ENCODE data around the gene COMMD4.
"Not testable (repeated sequence)": the region's sequence is repeated elsewhere in the genome, so short reads cannot be mapped to it uniquely, and the experiment has no call there.

The COMMD4 gene

GRCh38 chr15:75319231-75319897, 16.5 kb upstream of the COMMD4 start:
- DNase-seq; H3K4me3 Mint-ChIP-seq; H3K9me3 Mint-ChIP-seq; H3K4me1 Mint-ChIP-seq; H3K27me3 Mint-ChIP-seq; H3K27ac Mint-ChIP-seq; ATAC-seq; H3K36me3 Mint-ChIP-seq (ENCODE audit: low read depth): not testable (repeated sequence)

DNA sequence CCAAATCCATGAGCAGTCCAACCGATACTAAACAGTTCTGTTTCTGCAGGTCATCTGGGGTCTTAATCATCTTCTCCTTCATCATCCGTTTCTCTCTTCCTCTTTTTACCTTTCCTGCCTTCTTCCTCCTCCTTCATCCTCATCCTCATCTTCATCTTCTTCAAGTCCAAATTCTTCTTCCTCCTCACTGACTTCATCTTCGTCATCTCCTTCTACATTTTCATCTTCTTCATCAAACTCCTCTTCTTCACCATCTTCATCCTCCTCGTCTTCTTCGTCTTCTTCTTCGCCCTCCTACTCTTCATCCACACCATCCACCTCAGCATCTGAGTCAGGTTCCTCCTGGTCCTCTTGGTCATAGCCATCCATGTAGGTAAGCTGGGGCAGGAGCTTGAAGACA, 14.2 kb upstream of the COMMD4 start:
- DNase-seq: no peak
- H3K36me3 Mint-ChIP-seq (ENCODE audit: low read depth): no peaks in the 10 kb centered on the region
- no peaks in the 10 kb centered on the region for H3K9me3 Mint-ChIP-seq
- no peaks in the 10 kb centered on the region for H3K4me1 Mint-ChIP-seq
- no peak overlapping the region for H3K4me3 Mint-ChIP-seq
- ATAC-seq: no peak
- peaks cover 7% of the 10 kb centered on the region for H3K27me3 Mint-ChIP-seq
- no peak overlapping the region for H3K27ac Mint-ChIP-seq

DNA sequence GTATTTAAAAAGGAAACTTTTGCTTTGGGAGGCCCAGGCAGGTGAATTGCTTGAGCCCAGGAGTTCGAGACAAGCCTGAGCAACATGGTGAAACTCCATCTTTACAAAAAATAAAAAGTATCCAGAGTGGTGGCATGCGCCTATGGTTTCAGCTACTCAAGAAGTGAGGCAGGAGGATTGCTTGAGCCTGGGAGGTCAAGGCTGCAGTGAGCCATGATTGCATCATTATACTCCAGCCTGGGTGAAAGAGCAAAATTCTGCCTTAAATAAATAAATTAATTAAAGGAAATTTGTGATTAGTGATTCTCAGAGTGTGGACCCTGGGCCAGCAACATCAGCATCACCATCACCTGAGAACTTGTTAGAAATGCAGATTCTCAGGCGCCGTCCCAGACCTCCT, 9.9 kb upstream of the COMMD4 start:
- no peak for ATAC-seq
- no peak overlapping the region for H3K4me3 Mint-ChIP-seq
- H3K4me1 Mint-ChIP-seq: no peaks in the 10 kb centered on the region
- H3K36me3 Mint-ChIP-seq (ENCODE audit: low read depth): no peaks in the 10 kb centered on the region
- no peaks in the 10 kb centered on the region for H3K9me3 Mint-ChIP-seq
- H3K27ac Mint-ChIP-seq: no peak overlapping the region
- no peak for DNase-seq
- peaks cover 5% of the 10 kb centered on the region for H3K27me3 Mint-ChIP-seq

GRCh38 chr15:75327005-75327404, 8.9 kb upstream of the COMMD4 start:
- Mint-ChIP-seq H3K27ac (no peak overlapping the region), H3K9me3 (no peaks in the 10 kb centered on the region), H3K36me3 (ENCODE audit: low read depth) (no peaks in the 10 kb centered on the region), H3K4me3 (no peak overlapping the region), H3K27me3 (peaks cover 2% of the 10 kb centered on the region), H3K4me1 (no peaks in the 10 kb centered on the region)
- ATAC-seq: no peak
- no peak for DNase-seq

DNA sequence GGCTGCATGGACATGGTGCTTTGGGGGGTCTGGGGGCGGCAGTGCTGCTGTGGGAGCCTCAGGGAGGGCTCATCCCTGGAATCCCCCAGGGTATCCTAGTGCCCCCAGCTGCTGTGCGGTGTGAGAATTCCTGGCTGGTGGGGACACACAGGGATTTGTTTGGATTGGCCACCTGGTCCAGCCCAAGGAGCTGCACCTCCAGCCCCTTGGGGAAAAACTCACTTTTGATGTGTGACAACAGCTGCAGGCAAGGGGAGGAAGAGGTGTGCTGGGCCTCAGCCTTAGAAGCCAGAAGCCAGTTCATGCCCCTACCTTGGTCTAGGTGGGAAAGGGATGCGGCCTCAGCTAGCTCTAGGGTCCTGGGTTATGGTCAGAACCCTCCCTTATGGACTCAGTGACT, 8.4 kb upstream of the COMMD4 start:
- Mint-ChIP-seq H3K4me1 (no peaks in the 10 kb centered on the region), H3K27me3 (peaks cover 2% of the 10 kb centered on the region), H3K27ac (no peak overlapping the region), H3K9me3 (no peaks in the 10 kb centered on the region), H3K36me3 (ENCODE audit: low read depth) (no peaks in the 10 kb centered on the region), H3K4me3 (no peak overlapping the region)
- ATAC-seq (no peak), DNase-seq (no peak)

DNA sequence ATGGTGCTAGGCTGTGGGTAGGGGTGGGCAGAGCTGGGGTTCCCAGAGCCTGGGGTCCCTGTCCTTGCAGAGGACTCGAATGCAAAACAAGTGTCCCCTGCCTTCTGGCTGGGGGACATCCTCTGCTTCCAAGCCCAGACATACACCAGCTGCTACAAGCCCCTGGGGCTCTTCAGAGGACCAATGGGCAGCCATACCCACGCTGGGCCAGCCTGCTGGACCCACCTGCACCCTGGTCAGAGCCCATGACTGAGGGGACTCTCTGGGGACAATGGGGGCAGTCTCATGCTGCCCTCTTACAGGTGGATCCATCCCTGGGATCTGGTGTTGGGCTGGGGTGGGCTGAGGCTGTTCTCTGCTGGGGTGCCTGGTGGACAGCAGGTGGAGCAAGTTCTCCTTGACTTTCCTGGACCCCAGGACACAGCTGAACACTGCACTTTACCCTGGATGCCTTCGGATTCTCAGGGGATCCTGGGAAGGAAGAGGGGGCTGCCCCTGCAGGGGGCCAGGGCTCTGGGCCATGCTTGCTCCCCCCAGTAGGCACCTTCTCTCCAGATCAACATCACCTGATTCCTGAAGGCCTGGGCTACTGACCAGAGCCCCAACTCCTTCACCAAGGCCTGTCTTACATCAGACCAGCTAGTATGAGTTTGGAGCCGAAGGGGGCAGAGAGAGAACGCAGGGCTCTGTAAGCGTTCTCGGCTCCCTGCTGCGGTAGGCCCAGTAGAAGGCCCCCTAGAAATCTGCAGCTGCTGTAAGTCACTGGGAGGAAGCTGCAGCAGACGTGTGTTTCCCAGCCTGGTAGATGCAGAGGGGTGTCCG, 7.2 kb upstream of the COMMD4 start:
- H3K4me3 Mint-ChIP-seq: no peak overlapping the region
- no peaks in the 10 kb centered on the region for H3K36me3 Mint-ChIP-seq (ENCODE audit: low read depth)
- no peaks in the 10 kb centered on the region for H3K4me1 Mint-ChIP-seq
- H3K27me3 Mint-ChIP-seq: peaks cover 2% of the 10 kb centered on the region
- no peak for DNase-seq
- no peak overlapping the region for H3K27ac Mint-ChIP-seq
- H3K9me3 Mint-ChIP-seq: no peaks in the 10 kb centered on the region
- no peak for ATAC-seq

DNA sequence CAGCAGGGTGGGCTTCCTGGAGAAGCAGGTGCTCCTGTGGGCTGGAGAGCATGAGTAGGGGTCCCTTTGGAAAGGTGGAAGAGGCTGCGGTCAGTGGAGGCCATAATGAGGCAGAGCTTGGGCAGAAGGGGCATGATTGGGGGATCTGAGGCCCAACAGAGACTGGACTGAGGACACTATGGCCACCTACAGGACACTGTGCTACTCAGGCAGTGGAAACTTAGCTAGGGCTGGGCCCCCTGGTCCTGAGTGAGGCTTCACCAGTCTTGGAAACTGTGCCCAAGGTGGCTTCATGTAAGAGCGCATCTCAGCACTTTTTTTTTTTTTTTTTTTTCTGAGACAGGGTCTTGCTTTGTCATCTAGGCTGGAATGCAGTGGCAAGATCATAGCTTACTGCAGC, 6.3 kb upstream of the COMMD4 start:
- no peak for ATAC-seq

DNA sequence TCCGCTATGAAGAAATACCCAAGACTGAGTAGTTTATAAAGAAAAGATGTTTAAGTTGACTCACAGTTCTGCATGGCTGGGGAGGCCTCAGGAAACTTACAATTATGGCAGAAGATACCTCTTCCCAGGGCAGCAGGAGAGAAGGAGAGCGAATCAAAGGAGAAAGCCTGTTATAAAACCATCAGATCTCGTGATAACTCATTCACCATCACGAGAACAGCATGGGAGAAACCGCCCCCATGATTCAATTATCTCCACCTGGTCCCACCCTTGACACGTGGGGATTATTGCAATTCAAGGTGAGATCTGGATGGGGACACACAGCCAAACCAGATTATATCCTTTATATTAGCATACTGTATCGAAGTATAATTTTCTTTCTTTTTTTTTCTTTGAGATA, 3.8 kb upstream of the COMMD4 start:
- H3K36me3 Mint-ChIP-seq (ENCODE audit: low read depth); DNase-seq; H3K27me3 Mint-ChIP-seq; H3K4me3 Mint-ChIP-seq; H3K9me3 Mint-ChIP-seq; ATAC-seq; H3K27ac Mint-ChIP-seq: not testable (repeated sequence)
- peaks cover 17% of the 10 kb centered on the region for H3K4me1 Mint-ChIP-seq

More for the DNA sequence above, 6.3 kb upstream of the COMMD4 start:
- no peak overlapping the region for H3K27ac Mint-ChIP-seq
- no peak overlapping the region for H3K4me3 Mint-ChIP-seq
- peaks cover 2% of the 10 kb centered on the region for H3K27me3 Mint-ChIP-seq
- H3K36me3 Mint-ChIP-seq (ENCODE audit: low read depth): no peaks in the 10 kb centered on the region
- DNase-seq: no peak
- no peaks in the 10 kb centered on the region for H3K9me3 Mint-ChIP-seq
- H3K4me1 Mint-ChIP-seq: no peaks in the 10 kb centered on the region

GRCh38 chr15:75333654-75334419, 2.0 kb upstream of the COMMD4 start:
- H3K4me3 Mint-ChIP-seq; H3K9me3 Mint-ChIP-seq; ATAC-seq; H3K27ac Mint-ChIP-seq; H3K27me3 Mint-ChIP-seq; DNase-seq; H3K36me3 Mint-ChIP-seq (ENCODE audit: low read depth): not testable (repeated sequence)
- H3K4me1 Mint-ChIP-seq: peaks cover 21% of the 10 kb centered on the region

GRCh38 chr15:75335313-75335704, 554 bp upstream of the COMMD4 start:
- H3K4me1 Mint-ChIP-seq: peaks cover 21% of the 10 kb centered on the region
- peaks cover 5% of the 10 kb centered on the region for H3K27me3 Mint-ChIP-seq
- H3K36me3 Mint-ChIP-seq (ENCODE audit: low read depth): peaks cover 5% of the 10 kb centered on the region
- no peak for DNase-seq
- H3K4me3 Mint-ChIP-seq: peak overlapping the region; percentile 91
- ATAC-seq: no peak
- peak overlapping the region; percentile 96 for H3K27ac Mint-ChIP-seq
- H3K9me3 Mint-ChIP-seq: no peaks in the 10 kb centered on the region

GRCh38 chr15:75338661-75339240, 2.9 kb downstream of the COMMD4 start:
- H3K4me3 Mint-ChIP-seq: no peak overlapping the region
- DNase-seq: no peak
- H3K4me1 Mint-ChIP-seq: peaks cover 21% of the 10 kb centered on the region
- no peaks in the 10 kb centered on the region for H3K9me3 Mint-ChIP-seq
- H3K27me3 Mint-ChIP-seq: peaks cover 4% of the 10 kb centered on the region
- peaks cover 6% of the 10 kb centered on the region for H3K36me3 Mint-ChIP-seq (ENCODE audit: low read depth)
- no peak overlapping the region for H3K27ac Mint-ChIP-seq
- ATAC-seq: no peak

- DNase-seq: no peak
- peaks cover 21% of the 10 kb centered on the region for H3K4me1 Mint-ChIP-seq
- H3K9me3 Mint-ChIP-seq: no peaks in the 10 kb centered on the region
- H3K4me3 Mint-ChIP-seq: no peak overlapping the region
- peaks cover 6% of the 10 kb centered on the region for H3K36me3 Mint-ChIP-seq (ENCODE audit: low read depth)
- H3K27me3 Mint-ChIP-seq: peaks cover 4% of the 10 kb centered on the region
- ATAC-seq: no peak
- H3K27ac Mint-ChIP-seq: no peak overlapping the region
Measured at GRCh38 chr15:75339531-75340240, 3.8 kb downstream of the COMMD4 start.

DNA sequence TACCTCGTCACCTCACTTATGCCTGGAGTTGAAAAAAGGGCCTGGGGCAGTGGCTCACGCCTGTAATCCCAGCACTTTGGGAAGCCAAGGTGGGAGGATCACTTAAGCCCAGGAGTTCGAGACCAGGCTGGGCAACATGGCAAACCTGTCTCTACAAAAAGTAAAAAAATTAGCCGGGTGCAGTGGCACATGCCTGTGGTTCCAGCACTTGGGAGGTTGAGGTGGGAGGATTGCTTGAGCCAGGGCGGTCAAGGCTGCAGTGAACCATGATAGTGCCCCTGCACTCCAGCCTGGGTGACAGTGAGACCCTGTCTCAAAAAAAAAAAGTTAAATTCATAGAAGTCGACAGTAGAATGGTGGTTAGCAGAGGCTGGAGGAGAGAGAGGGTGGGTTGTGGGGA, 6.4 kb downstream of the COMMD4 start:
- Mint-ChIP-seq H3K27me3 (peaks cover 4% of the 10 kb centered on the region), H3K4me3 (no peak overlapping the region), H3K27ac (no peak overlapping the region), H3K9me3 (no peaks in the 10 kb centered on the region), H3K36me3 (ENCODE audit: low read depth) (peaks cover 6% of the 10 kb centered on the region), H3K4me1 (peaks cover 11% of the 10 kb centered on the region)
- no peak for DNase-seq
- no peak for ATAC-seq

DNA sequence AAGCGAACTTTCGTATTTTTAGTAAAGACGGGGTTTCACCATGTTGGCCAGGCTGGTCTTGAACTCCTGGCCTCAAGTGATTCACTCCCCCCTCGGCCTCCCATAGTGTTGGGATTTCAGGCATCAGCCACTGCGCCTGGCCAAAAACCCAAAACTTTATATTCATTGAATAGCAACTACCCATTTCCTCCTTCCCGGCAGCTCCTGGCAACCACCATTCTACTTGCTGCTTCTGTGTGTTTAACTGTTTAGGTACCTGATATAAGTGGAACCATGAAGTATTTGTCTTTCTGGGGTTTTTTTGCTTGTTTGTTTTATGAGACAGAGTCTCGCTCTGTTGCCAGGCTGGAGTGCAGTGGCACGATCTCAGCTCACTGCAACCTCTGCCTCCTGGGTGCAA, 8.1 kb downstream of the COMMD4 start:
- not testable (repeated sequence) for H3K4me3 Mint-ChIP-seq; DNase-seq; ATAC-seq; H3K36me3 Mint-ChIP-seq (ENCODE audit: low read depth); H3K9me3 Mint-ChIP-seq; H3K27me3 Mint-ChIP-seq; H3K27ac Mint-ChIP-seq
- peaks cover 18% of the 10 kb centered on the region for H3K4me1 Mint-ChIP-seq
